GM12864 (cell line): ENCODE measurements around the gene LIMS1.
"Not testable (repeated sequence)": the region's sequence is repeated elsewhere in the genome, so short reads cannot be mapped to it uniquely, and the experiment has no call there.

Experiments
- DNase-seq: peaks from one replicate; pipeline ENCODE4 v3.0.0-alpha.2; 2011; ENCODE audit warnings: low read depth
- H3K4me3 ChIP-seq: 2 replicates; pipeline ENCODE4 v1.5.1; 2011; ENCODE audit warnings: mild to moderate bottlenecking, low read depth, low read length, control low read depth

LIMS1 gene

DNA sequence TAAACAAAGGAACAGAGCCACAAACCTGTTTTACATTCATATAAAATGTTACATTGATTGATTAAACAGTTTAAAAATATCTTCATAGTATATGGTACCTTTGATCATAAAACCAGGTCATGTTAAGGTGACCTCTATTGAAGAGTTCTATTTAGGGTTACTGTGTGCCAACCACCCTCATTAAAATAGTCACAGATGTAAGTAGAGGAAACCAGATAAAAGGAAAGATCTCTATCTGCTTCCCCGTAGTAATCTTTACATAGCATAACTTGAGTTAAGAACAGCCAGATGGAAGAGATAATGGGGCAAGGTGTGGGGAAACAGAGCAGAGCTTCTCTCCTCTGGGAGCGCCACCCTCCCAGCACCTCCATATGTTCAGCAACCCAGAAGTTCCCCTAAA, 117.2 kb downstream of the LIMS1 start:
- not testable (repeated sequence) for DNase-seq, H3K4me3 ChIP-seq

DNA sequence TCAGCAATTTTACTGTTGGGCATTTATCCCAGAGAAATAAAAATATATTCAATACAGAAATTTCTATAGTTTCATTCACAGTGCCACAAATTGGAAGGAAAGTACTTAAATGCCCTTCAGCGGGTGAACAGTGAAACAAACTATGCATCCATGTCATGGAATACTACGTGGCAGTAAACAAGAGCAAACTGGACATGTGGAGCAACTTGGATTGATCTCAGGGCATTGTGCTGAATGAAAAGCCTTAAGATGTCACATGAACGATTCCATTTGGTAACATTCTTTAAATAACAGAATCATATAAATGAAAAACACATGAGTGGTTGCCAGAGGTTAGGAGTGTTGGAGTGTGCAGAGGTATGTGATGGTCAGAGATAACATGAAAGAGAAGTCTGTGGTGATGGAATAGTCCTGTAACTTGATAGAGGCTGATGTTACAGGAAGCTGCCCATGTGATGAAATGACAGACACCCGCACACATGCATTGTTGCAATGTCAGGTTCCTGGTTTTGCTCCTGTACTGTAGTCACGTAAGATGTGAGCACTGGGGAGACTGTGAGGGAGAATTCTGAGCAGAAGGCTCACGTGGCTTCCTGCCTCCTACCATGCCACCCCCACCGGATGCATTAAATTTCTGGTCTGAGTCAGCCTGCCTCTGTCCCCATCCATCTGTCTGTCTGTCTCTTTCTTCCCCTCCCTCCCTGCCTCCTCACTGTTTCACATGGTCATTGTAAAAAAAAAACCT, 118.1 kb downstream of the LIMS1 start:
- H3K4me3 ChIP-seq, result not testable (repeated sequence)
- peak; percentile 68 for DNase-seq

DNA sequence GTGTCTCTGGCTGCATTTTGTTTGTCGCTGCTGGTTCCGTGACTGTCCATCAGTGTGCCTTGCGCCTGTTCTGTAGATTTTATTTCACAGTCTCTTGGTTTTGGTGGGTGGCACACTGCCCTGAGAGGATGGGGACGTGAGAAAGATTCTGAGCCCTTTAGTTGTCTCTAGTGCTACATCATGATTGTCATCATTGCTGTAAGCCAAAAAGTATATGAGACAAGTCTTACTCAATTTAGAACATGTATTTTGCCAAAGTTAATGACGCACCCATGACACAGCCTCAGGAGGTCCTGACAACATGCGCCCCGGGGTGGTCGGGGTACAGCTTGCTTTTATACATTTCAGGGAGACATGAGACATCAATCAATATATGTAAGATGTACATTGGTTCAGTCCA, 119.2 kb downstream of the LIMS1 start:
- H3K4me3 ChIP-seq, DNase-seq: not testable (repeated sequence)

DNA sequence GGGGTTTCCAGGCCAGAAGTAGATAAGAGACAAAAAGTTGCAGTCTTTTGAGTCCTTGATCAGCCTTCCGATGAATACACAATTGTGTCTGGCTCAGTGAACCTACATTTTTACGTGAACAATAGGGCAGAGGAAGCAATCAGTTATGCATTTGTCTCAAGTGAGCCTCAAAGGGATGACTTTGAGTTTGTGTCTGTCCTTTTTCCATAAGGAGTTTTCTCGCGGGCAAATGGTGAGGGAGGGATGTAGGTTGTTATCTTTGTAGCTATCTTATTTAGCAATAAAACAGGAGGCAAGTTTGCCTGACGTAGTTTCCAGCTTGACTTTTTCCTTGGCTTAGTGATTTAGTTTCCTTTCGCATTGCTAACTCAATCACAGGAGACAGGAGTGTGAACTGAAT, 119.6 kb downstream of the LIMS1 start:
- DNase-seq, H3K4me3 ChIP-seq: not testable (repeated sequence)

DNA sequence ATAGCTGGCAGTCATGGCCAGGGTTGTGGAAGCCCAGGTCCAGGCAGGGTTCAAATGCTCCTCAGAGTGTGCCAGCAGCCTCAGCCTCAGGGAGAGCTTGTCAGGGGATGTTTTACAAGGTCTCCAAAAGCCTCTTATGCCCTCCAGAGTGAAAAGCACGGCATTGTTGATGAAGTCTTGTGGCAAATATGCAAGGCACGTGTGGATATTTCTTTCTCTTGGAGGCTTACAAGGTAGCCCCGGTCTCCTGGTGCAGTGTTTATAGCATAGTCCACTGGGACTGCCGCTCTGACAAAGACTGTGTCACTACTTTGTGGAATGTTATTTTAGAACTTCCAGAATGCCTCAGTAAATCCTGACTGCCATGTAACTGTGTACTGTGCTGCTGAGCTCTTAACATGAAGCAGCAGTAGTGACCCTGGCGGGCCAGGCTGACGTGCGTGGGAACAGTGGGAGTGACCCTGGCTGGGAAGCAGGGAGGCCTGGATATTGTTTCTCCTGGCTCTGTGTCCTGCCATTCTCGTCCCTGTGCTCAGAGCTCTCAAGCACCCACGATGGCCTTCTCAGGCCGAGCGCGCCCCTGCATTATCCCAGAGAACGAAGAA, 120.4 kb downstream of the LIMS1 start:
- H3K4me3 ChIP-seq, DNase-seq: not testable (repeated sequence)

DNA sequence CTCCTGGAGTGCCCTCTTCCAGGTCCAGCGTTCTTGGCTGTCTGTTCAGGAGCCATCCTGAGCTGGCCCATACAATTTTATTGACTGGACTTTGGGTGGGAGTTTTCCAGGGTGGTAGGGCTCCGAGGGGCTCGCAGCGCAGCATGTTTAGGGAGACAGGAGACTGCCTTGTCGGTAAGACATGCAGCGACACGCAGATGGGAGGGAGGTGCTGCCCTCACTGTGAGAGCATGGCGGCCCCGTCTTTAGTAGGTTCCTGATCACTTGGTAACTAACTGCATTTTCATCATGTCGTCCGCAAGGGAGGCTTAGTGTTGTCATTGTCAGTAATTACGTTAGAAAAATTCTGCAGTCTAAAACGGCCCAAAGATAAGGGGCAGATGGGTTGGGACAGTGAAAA, 121.0 kb downstream of the LIMS1 start:
- H3K4me3 ChIP-seq, result not testable (repeated sequence)

DNA sequence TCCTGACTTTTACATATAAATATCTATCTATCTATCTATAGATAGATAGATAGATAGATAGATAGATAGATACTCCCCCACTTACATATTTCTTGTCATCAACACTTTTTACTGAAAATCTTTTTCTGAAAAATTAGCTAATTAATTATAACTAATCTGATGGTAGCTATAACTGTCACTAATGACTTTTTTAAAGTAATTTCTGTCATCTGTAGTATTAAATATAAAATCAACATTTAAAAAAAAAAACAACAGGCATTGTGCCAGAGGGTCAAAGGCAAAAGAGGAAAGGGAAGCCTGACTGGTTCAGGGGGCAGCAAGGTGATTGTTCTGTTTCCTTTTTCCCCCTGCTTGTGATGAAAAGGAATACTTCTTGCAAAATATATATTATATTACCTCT, 122.0 kb downstream of the LIMS1 start:
- not testable (repeated sequence) for H3K4me3 ChIP-seq, DNase-seq

More for the DNA sequence above, 121.0 kb downstream of the LIMS1 start:
- DNase-seq, result not testable (repeated sequence)

DNA sequence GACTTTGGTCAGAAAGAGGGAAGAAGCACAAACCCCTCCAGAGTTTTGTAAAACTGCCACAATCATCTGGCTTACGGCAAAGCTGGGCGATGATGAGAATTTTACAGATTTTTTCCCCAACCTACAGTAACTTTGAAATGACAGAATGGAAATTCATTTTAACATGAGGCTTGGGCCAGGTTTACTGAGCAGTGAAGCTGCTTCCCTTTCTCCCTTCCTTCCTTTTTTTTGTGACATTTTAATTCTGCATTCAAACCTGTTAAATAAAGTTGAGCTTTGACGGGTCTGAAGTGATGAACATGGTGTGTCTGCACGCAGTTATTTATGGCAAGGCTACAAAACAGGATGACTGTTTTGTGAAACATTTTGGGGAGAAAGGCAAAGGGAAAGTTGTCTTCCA, 123.2 kb downstream of the LIMS1 start:
- H3K4me3 ChIP-seq, DNase-seq: not testable (repeated sequence)

DNA sequence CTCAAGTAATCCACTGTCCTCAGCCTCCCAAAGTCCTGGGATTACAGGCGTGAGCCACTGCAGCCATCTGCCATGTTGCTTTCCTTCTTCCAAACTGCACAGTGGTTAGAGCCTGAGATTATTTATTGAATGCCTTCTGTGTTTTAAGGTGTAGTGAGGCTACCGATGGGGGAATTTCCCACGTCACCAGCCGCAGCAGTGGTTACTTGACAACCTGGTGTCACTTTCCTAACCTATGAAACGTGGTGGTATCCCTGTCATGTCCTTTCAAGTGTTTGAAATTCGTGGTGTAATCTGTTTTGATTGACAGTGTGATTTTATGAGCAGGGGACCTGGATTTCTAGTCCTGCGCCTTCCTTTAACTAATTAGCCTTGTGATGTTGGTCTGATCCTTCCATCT, 124.3 kb downstream of the LIMS1 start:
- DNase-seq, H3K4me3 ChIP-seq: not testable (repeated sequence)

DNA sequence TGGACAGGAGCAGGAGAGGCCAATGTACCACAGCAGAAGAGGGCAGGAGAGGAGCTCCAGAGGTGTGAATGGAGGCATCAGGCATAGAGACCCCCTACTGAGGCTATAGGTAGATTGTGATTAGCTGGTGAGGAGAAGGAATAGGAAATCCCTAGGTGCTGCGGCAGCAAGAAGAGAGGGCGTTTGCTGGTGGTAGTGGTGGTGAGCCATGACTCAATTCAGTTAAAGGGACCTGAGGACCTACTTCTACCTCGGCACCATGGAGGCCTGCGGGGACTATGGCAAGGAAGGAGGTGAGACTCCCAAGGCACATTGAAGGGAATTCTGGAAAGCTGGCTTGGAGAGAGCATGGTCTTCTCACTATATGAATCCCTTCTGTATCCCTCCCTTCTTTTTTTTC, 127.2 kb downstream of the LIMS1 start:
- not testable (repeated sequence) for H3K4me3 ChIP-seq

DNA sequence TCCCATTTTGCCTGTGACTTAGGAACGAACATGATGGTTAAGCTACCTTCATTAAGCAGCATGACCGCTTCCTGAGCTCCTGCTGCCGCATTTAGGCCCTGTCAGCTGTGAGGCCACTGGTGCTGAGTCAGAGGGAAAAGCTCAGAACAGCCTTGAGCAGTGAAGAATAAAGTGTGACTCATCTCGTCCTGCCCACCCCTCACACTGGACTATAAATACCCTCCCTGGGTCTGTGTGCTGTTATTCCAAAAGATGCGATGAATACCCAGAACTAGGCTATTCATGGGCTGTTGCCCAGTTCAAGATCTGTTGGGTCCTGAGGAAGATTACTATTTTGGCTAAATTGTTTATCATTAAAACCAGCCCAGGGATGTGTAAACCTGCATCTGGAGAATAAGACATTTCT, 127.9 kb downstream of the LIMS1 start:
- not testable (repeated sequence) for H3K4me3 ChIP-seq, DNase-seq

More for the DNA sequence above, 127.2 kb downstream of the LIMS1 start:
- DNase-seq, result not testable (repeated sequence)

DNA sequence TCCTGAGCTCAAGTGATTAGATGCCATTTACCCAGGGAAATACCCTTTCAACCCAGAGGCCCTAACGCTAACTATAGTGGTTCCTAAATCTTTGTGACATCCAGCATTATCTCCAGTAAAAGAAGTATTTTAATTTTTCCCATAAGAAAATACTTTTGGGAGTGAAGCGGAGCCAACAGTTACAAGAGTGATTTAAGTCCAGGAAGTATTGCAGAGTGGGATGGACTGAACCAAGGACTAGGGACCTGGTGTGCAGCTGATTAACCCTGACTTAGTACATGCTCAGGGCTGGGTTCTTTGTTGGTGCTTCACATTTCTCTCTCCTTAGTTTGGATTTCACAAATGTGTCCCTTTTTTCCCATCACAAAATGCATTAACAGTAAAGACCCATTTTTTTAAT, 129.1 kb downstream of the LIMS1 start:
- H3K4me3 ChIP-seq, DNase-seq: not testable (repeated sequence)

DNA sequence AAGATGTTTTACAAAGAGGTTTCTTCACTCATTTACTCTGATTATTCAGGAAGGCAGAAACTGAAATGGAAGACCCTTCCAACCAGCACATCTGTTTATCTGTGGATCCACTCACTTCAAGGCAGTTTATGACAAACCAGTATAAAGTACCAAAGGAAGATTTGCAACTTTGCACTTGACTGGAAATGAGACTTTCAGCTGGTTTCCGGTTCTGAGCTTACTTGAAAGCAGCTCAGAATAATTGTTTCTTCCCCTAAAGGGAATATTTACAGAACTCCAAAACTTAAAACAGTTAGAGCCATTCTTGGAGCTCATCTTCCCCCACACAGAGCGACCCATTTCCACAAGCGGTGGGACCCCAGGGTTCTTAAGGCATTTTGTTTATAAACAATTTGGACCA, 129.8 kb downstream of the LIMS1 start:
- DNase-seq, H3K4me3 ChIP-seq: not testable (repeated sequence)

DNA sequence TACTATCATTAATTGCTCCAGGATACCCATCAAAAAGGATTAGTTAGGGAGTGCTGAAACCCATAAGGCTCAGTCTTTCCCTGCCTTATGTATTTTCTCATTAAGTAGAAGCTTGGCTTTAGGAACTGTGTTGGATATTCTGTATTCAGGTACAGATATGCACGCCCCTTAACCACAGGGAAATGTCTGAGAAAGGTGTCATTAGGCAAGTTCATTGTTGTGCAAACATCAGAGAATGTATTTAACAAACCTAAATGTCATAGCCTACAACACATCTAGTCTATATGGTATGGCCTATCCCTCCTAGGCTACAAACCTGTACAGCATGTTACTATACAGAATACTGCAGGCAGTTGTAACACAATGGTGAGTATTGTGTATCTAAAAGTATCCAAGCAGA, 130.7 kb downstream of the LIMS1 start:
- not testable (repeated sequence) for H3K4me3 ChIP-seq, DNase-seq

DNA sequence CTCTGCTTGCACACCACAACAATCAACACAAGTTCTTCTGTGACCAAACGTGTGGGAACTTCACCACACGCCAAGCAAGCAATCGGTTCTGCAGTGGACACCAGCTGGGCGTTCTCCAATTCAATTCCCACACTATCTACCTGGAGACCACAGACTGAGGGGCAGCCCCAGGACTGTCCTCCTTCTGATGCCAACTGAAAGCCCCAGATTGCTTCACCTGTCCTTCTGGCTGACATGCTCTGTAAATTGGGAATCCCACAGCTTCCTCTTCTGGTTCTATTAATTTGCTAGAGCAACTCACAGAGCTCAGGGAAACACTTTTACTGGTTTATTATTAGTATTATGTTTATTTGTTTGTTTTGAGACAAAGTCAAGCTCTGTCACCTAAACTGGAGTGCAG, 131.7 kb downstream of the LIMS1 start:
- DNase-seq, H3K4me3 ChIP-seq: not testable (repeated sequence)

DNA sequence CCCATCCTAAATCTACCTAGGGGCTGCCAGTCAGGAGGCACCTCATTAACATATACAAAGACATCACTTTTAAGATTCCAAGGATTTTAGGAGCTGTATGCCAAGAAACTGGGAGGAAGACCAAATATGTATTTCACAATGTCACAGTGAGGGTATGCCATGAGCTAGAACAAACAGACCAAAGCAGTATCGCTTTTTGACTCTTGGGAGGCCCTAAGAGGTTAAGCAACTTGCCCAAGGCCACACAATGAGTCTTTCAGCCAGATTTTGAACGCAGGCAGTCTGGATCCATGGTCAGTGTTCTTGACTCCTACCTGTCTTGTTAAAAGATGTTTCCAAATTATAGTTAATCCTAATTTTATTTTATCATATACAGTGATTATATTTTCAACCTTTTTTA, 132.9 kb downstream of the LIMS1 start:
- not testable (repeated sequence) for DNase-seq

DNA sequence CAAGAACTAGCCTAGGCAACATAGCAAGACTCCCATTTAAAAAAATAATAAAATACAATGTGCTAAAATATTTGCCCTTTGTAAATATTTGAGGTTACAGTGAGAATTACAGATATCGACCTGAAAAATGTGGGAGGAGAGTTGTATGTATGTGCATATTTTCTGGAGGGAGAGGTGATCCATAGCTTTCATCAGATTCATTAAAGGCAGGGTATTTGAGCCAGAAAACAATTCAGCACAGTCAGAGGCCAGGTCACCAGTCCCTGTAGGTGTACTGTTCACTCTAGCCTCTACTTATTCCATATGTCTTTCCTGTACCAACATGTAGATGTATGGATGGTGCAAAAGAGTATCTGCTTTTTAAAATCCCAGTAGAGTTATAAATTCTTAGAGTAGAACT, 136.0 kb downstream of the LIMS1 start:
- not testable (repeated sequence) for H3K4me3 ChIP-seq, DNase-seq

More for the DNA sequence above, 132.9 kb downstream of the LIMS1 start:
- H3K4me3 ChIP-seq, result not testable (repeated sequence)

DNA sequence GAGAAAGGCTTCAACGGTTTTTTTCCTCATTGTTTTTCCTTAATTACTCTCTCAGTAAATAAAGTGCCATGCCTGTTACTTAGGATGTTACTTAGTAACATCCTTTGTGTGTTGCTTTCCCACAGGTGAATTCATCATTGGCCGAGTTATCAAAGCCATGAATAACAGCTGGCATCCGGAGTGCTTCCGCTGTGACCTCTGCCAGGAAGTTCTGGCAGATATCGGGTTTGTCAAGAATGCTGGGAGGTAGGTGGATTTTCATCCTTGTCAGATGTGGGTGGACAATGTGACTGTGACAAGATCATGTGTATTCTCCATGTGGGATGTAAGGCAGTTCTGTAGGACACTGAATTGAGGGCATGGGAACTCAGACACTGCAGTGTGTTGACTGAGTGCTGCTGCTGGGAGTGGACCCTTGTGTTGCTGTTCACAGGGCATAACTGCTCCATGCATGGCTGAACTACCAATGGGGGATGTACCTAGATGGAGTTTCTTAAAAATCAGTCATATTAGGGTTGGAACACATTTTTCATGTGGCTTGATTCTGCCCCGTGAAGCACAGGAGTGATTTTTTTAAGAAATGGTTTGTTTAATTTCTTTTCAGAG, 138.0 kb downstream of the LIMS1 start:
- H3K4me3 ChIP-seq, DNase-seq: not testable (repeated sequence)

DNA sequence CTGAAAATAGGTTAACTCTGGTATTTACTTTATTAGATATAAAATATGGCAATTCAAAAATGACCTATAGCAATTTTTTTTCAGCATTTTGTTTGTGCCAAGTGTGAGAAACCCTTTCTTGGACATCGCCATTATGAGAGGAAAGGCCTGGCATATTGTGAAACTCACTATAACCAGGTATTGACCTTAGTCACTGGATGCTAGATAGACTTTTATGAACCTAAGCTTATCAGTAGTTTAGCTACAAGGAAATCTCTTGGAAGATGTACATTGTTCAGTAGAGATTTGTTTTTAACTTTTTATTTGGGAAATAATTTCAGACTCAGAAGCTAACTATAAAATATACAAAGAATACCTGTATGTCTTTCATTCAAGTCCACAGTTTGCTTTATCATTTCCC, 142.3 kb downstream of the LIMS1 start:
- H3K4me3 ChIP-seq, DNase-seq: not testable (repeated sequence)

DNA sequence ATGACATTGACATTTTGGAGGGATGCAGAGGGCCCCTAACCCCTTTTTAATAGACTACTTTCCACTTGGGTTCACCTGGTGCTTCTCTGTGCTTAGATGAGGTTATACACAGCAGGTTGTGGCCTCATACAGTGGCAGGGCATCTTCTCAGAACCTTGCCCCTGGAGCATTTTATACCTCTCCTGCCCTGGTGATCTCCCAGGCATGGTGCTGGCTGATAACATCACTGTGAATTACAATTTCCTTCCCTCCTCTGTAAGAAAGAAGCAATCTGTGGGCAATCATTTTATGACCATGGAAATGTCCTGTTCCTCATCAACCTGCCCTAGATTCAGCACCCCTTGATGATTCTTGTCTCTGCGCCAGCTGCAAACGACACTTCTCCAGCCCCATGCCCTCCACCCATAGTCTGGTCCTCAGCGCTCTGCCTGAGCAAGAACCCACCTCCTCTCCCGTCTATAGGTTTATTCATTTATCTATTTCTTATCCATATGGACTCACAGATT, 143.0 kb downstream of the LIMS1 start:
- not testable (repeated sequence) for DNase-seq, H3K4me3 ChIP-seq
